GM10266 (cell line): Measurements from ENCODE around the gene AGBL1.

ENCODE experiments used
- DNase-seq: peaks from one replicate; pipeline ENCODE4 v3.0.0; 2012; ENCODE audit errors: extremely low spot score
- CTCF ChIP-seq: IDR thresholded peaks from 2 replicates; pipeline ENCODE4 v1.5.1; 2012; ENCODE audit warnings: mild to moderate bottlenecking, low read depth; ENCODE audit not compliant: control insufficient read depth, insufficient read depth; ENCODE audit errors: missing control alignments

The AGBL1 gene

GRCh38 chr15:86556396-86557017 is 476.8 kb downstream of the AGBL1 start:
- DNase-seq = no peak
- TF ChIP-seq CTCF = no peak

DNA sequence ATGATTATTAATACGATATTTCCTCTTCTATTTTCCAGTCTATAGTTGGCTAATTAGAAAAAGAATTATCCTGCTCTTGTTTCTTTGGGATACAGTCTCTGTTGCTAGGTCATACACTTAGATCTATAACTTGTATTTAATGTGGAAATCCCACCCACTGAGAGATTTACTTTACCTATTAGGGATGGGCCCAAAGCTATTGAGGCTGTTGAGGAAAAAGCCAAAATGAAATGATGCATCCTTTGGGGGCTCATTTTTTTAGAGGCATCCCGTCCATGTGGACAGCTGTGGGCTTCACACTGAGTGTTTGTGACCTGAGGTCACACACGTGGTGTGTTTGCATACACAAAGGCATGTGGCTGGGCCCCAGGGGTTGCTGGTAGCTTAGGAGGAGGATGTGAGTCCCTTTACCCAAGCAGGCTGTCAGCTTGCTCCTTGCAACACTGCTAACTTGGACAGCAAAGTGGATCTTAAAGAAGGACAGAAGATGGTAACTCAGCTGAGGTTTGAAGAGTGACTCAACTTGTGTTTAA is 477.4 kb downstream of the AGBL1 start:
- DNase-seq = no peak
- TF ChIP-seq CTCF = no peak

DNA sequence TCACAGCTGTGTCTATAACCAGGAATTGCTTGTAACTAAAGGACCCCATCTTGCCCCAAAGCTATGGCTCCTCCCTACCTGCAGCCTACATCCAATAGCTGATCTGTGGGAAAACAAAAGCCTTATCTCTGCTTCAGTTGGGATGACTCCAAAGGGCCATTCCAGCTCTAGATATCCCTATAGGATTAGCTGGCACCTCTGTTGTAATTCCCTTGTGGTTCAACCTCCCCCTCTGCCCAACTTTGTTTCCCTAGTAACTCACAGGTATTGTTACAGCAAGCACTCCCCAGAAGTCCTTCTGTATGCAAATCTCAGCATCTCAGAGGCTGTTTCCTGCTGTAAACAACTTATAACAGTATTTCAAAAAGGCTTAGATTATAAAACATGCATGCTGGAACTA is 478.6 kb downstream of the AGBL1 start:
- no peak for DNase-seq
- no peak for TF ChIP-seq CTCF

GRCh38 chr15:86558686-86559085 is 479.0 kb downstream of the AGBL1 start:
- no peak for TF ChIP-seq CTCF

GRCh38 chr15:86568378-86568777 is 488.7 kb downstream of the AGBL1 start:
- TF ChIP-seq CTCF = no peak

More at GRCh38 chr15:86558686-86559085, 479.0 kb downstream of the AGBL1 start:
- DNase-seq = no peak

DNA sequence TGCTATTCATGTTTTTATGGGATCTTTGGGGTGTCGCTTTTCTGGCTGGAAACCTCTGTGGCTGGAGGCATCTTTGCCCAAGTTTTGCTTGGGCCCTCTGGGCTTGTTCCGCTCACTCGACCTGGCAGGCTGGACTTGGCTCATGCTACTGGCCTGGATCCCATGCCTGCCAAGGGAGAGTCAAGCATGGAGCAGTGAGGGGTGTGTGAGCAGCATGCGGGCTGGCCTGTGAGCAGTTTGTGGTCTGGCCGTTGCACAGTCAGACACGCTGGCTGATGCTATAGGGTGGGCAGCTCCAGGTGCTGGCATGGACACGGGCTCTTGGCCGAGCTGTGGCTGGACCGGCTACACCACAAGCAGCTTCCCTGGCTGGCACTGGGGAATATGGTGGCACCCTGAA is 491.1 kb downstream of the AGBL1 start:
- TF ChIP-seq CTCF = no peak
- DNase-seq = no peak

More at GRCh38 chr15:86568378-86568777, 488.7 kb downstream of the AGBL1 start:
- no peak for DNase-seq

- DNase-seq = no peak
- no peak for TF ChIP-seq CTCF
Observed at GRCh38 chr15:86571873-86572272, 492.2 kb downstream of the AGBL1 start.
